Neural cell (in vitro differentiated cells): ENCODE results near the gene PKM.

Experiments used
- EP300 ChIP-seq: fragments of 450-650 bp; conservative IDR thresholded peaks from 2 replicates; pipeline ENCODE4 v1.6.1; 2014; ENCODE audit warnings: antibody characterized with exemption, mild to moderate bottlenecking, moderate library complexity; ENCODE audit not compliant: poor library complexity, severe bottlenecking
- EZH2 ChIP-seq: fragments of 200-600, 300-800 bp; shearing (Covaris generic), sonication (generic); IDR thresholded peaks from 2 replicates; pipeline ENCODE4 v1.6.1; 2014; ENCODE audit warnings: antibody characterized with exemption, low read length, borderline replicate concordance, mild to moderate bottlenecking; ENCODE audit not compliant: insufficient read depth, poor library complexity, severe bottlenecking
- POLR2AphosphoS5 ChIP-seq: IDR thresholded peaks from 2 replicates; pipeline ENCODE4 v1.6.1; 2012
- TF ChIP-seq, protein P1 (sequence below): fragments of 450-650 bp; IDR thresholded peaks from 2 replicates; pipeline ENCODE4 v1.5.1; 2014; ENCODE audit warnings: antibody characterized with exemption, mild to moderate bottlenecking, moderate library complexity; ENCODE audit not compliant: poor library complexity, severe bottlenecking

GRCh38 chr15:72160696-72161245 is 70.2 kb downstream of the PKM start:
- TF ChIP-seq EP300, result no peak
- TF ChIP-seq EZH2, result no peak
- no peak for TF ChIP-seq POLR2AphosphoS5
- TF ChIP-seq, protein P1, sequence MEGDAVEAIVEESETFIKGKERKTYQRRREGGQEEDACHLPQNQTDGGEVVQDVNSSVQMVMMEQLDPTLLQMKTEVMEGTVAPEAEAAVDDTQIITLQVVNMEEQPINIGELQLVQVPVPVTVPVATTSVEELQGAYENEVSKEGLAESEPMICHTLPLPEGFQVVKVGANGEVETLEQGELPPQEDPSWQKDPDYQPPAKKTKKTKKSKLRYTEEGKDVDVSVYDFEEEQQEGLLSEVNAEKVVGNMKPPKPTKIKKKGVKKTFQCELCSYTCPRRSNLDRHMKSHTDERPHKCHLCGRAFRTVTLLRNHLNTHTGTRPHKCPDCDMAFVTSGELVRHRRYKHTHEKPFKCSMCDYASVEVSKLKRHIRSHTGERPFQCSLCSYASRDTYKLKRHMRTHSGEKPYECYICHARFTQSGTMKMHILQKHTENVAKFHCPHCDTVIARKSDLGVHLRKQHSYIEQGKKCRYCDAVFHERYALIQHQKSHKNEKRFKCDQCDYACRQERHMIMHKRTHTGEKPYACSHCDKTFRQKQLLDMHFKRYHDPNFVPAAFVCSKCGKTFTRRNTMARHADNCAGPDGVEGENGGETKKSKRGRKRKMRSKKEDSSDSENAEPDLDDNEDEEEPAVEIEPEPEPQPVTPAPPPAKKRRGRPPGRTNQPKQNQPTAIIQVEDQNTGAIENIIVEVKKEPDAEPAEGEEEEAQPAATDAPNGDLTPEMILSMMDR, result no peak
